Stomach (tissue), 4 donors: ENCODE measurements around the gene AKR1B1.

ENCODE experiments used
- EP300 ChIP-seq: sonication (generic); formaldehyde crosslinking; IDR thresholded peaks from one replicate; pipeline ENCODE4 v1.6.1; 2017; ENCODE audit warnings: antibody characterized with exemption
- TF ChIP-seq, protein P1 (sequence below), 7 experiments: fragments of 450-650 bp in 4 of 7; fragments of 200-600 bp in 3 of 7; sonication (generic) in 3 of 7; IDR thresholded peaks; one replicate each; pipeline ENCODE4 v1.5.1; 2016 to 2019; ENCODE audit warnings: antibody characterized with exemption in 7 of 7, control low read depth in 2 of 7, mild to moderate bottlenecking in 1 of 7

DNA sequence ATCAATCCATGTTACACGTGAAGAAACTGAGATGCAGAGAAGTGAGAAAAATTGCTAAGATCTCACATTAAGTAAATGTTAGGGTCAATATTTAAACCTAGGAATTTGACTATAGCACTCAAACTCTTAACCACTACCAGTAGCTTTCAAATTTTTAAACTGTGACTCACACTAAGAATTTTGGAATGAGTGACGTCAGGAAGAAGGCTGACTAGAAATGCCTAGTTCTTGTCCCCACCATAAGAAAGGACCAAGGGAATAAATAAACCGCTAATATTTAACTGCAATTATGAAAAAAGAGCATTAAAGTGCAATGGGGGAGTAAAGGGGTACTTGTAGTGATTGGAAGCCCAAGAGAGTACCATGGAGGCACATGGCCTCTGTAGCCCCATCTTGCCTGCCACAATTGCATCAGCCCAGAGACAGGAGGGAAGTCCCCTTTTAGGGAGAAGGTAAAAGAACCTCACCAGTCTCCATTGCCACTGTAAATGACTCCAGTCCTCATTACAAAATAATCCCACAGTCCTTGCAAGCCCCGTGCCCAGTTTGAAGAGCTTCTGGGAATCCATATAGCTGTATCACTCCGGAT, 3.5 kb upstream of the AKR1B1 start:
- TF ChIP-seq, protein P1, sequence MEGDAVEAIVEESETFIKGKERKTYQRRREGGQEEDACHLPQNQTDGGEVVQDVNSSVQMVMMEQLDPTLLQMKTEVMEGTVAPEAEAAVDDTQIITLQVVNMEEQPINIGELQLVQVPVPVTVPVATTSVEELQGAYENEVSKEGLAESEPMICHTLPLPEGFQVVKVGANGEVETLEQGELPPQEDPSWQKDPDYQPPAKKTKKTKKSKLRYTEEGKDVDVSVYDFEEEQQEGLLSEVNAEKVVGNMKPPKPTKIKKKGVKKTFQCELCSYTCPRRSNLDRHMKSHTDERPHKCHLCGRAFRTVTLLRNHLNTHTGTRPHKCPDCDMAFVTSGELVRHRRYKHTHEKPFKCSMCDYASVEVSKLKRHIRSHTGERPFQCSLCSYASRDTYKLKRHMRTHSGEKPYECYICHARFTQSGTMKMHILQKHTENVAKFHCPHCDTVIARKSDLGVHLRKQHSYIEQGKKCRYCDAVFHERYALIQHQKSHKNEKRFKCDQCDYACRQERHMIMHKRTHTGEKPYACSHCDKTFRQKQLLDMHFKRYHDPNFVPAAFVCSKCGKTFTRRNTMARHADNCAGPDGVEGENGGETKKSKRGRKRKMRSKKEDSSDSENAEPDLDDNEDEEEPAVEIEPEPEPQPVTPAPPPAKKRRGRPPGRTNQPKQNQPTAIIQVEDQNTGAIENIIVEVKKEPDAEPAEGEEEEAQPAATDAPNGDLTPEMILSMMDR (IDR thresholded peaks at IDR 0.05) = no peak
- no peak for TF ChIP-seq EP300
